Neural progenitor cell (in vitro differentiated cells): ENCODE measurements around the gene CILP. TPM values are rescaled to one million over a fixed set of nuclear protein-coding genes. Genes with fewer than 3 reads are reported as not detected.

Source experiments
- DNase-seq: peaks from one replicate; pipeline ENCODE4 v3.0.0-alpha.2; 2016; ENCODE audit warnings: low spot score
- H2AFZ ChIP-seq: fragments of 200-600 bp; sonication (generic); replicated peaks from 2 replicates; pipeline ENCODE4 v1.6.1; 2016; ENCODE audit warnings: antibody characterized with exemption
- H3F3A ChIP-seq: fragments of 200-600 bp; sonication (generic); 2 replicates; pipeline ENCODE4 v1.6.1; 2016; ENCODE audit warnings: antibody characterized with exemption, low read depth
- H3K27ac ChIP-seq: fragments of 200-600 bp; sonication (generic); 2 replicates; pipeline ENCODE4 v1.5.1; 2016; ENCODE audit warnings: mild to moderate bottlenecking
- H3K27me3 ChIP-seq: fragments of 200-600 bp; sonication (generic); 2 replicates; pipeline ENCODE4 v1.6.1; 2016; ENCODE audit warnings: mild to moderate bottlenecking, moderate library complexity
- H3K36me3 ChIP-seq: fragments of 200-600 bp; sonication (generic); 2 replicates; pipeline ENCODE4 v1.5.1; 2016
- H3K4me1 ChIP-seq: fragments of 200-600 bp; sonication (generic); 2 replicates; pipeline ENCODE4 v1.6.1; 2016; ENCODE audit warnings: mixed run types
- H3K4me2 ChIP-seq: fragments of 200-600 bp; sonication (generic); 2 replicates; pipeline ENCODE4 v1.6.1; 2016
- H3K4me3 ChIP-seq: fragments of 200-600 bp; sonication (generic); 2 replicates; pipeline ENCODE4 v1.5.1; 2016
- H3K79me2 ChIP-seq: fragments of 200-600 bp; sonication (generic); 2 replicates; pipeline ENCODE4 v1.6.1; 2016; ENCODE audit warnings: low read depth
- H3K9ac ChIP-seq: fragments of 200-600 bp; sonication (generic); 2 replicates; pipeline ENCODE4 v1.6.1; 2016
- H3K9me3 ChIP-seq: fragments of 200-600 bp; sonication (generic); 2 replicates; pipeline ENCODE4 v1.5.1; 2016; ENCODE audit warnings: low read depth
- H4K20me1 ChIP-seq: fragments of 200-600 bp; sonication (generic); 2 replicates; pipeline ENCODE4 v1.6.1; 2016; ENCODE audit warnings: low read depth
- H3K27ac Mint-ChIP-seq: 3 replicates; pipeline ENCODE4 v1.8.0; 2021; ENCODE audit warnings: mixed read lengths
- H3K27me3 Mint-ChIP-seq: 2 replicates; pipeline ENCODE4 v1.8.0; 2022; ENCODE audit warnings: low read depth, mild to moderate bottlenecking, inconsistent platforms, moderate library complexity, mixed read lengths; ENCODE audit not compliant: insufficient read depth
- H3K36me3 Mint-ChIP-seq: 3 replicates; pipeline ENCODE4 v1.8.0; 2021; ENCODE audit warnings: mixed read lengths
- H3K4me1 Mint-ChIP-seq: 3 replicates; pipeline ENCODE4 v1.8.0; 2021; ENCODE audit warnings: mixed read lengths
- H3K4me3 Mint-ChIP-seq: 3 replicates; pipeline ENCODE4 v1.8.0; 2021; ENCODE audit warnings: mild to moderate bottlenecking, moderate library complexity, mixed read lengths
- H3K9me3 Mint-ChIP-seq: 3 replicates; pipeline ENCODE4 v1.8.0; 2020; ENCODE audit warnings: mixed read lengths
- CTCF ChIP-seq: fragments of 200-600 bp; sonication (generic); IDR thresholded peaks from 2 replicates; pipeline ENCODE4 v1.5.1; 2017; ENCODE audit warnings: antibody characterized with exemption, mild to moderate bottlenecking
- EZH2 ChIP-seq: fragments of 200-600 bp; sonication (generic); IDR thresholded peaks from 2 replicates; pipeline ENCODE4 v1.6.1; 2017; ENCODE audit warnings: antibody characterized with exemption, mild to moderate bottlenecking, moderate library complexity
- EZH2phosphoT487 ChIP-seq: fragments of 200-600 bp; sonication (generic); IDR thresholded peaks from 2 replicates; pipeline ENCODE4 v1.6.1; 2017; ENCODE audit warnings: antibody characterized with exemption
- total RNA-seq: library from RNA; depleted of rRNA; stranded (reverse); fragments of >200 nt; gene quantifications from 2 replicates; pipeline ENCODE4 v1.2.3, GENCODE V29; 2015; ENCODE audit warnings: low replicate concordance

CILP gene
- total RNA-seq, 1 donor from 2014 or later, result not detected

- Histone ChIP-seq H3K27me3 (no peaks in the 10 kb centered on the region), H3K27ac (no peak overlapping the region), H3K36me3 (no peaks in the 10 kb centered on the region), H3K4me2 (no peak overlapping the region), H3F3A (peaks cover 5% of the 10 kb centered on the region), H3K9me3 (no peaks in the 10 kb centered on the region), H4K20me1 (no peaks in the 10 kb centered on the region), H3K4me1 (peaks cover 34% of the 10 kb centered on the region), H3K4me3 (no peak overlapping the region), H3K9ac (no peak overlapping the region), H2AFZ (no peak overlapping the region), H3K79me2 (no peaks in the 10 kb centered on the region)
- H3K9me3 Mint-ChIP-seq, result no peaks in the 10 kb centered on the region
- peaks cover 8% of the 10 kb centered on the region for H3K27me3 Mint-ChIP-seq
- no peaks in the 10 kb centered on the region for H3K36me3 Mint-ChIP-seq
- H3K27ac Mint-ChIP-seq, result peak overlapping the region; percentile 64
- TF ChIP-seq CTCF (no peak), EZH2 (no peak)
- no peak for DNase-seq
- peaks cover 48% of the 10 kb centered on the region for H3K4me1 Mint-ChIP-seq
- H3K4me3 Mint-ChIP-seq, result no peak overlapping the region
These were observed 3.9 kb downstream of the CILP start for GRCh38 chr15:65207280-65207840.

GRCh38 chr15:65206750-65207149, 4.5 kb downstream of the CILP start:
- H3K4me3 Mint-ChIP-seq, result no peak overlapping the region
- DNase-seq, result no peak
- TF ChIP-seq CTCF, result no peak
- TF ChIP-seq EZH2phosphoT487, result no peak
- TF ChIP-seq EZH2, result no peak
- Histone ChIP-seq H3F3A (peaks cover 5% of the 10 kb centered on the region), H3K4me2 (no peak overlapping the region), H3K27me3 (no peaks in the 10 kb centered on the region), H3K36me3 (no peaks in the 10 kb centered on the region), H3K4me3 (no peak overlapping the region), H2AFZ (no peak overlapping the region), H4K20me1 (no peaks in the 10 kb centered on the region), H3K4me1 (peaks cover 33% of the 10 kb centered on the region), H3K9me3 (no peaks in the 10 kb centered on the region), H3K27ac (no peak overlapping the region), H3K79me2 (no peaks in the 10 kb centered on the region), H3K9ac (no peak overlapping the region)
- no peaks in the 10 kb centered on the region for H3K36me3 Mint-ChIP-seq
- peak overlapping the region; percentile 64 for H3K27ac Mint-ChIP-seq
- peaks cover 8% of the 10 kb centered on the region for H3K27me3 Mint-ChIP-seq
- peaks cover 42% of the 10 kb centered on the region for H3K4me1 Mint-ChIP-seq
- H3K9me3 Mint-ChIP-seq, result no peaks in the 10 kb centered on the region

GRCh38 chr15:65204931-65205660, 6.2 kb downstream of the CILP start:
- H3K9me3 Mint-ChIP-seq, result no peaks in the 10 kb centered on the region
- no peak for DNase-seq
- no peak overlapping the region for H3K4me3 ChIP-seq
- peaks cover 8% of the 10 kb centered on the region for H3K27me3 Mint-ChIP-seq
- no peak overlapping the region for H3K4me2 ChIP-seq
- no peaks in the 10 kb centered on the region for H3K27me3 ChIP-seq
- H3K36me3 Mint-ChIP-seq, result no peaks in the 10 kb centered on the region
- H3K79me2 ChIP-seq, result no peaks in the 10 kb centered on the region
- H3K27ac Mint-ChIP-seq, result peak overlapping the region; percentile 24
- no peaks in the 10 kb centered on the region for H3K36me3 ChIP-seq
- no peak overlapping the region for H3K4me3 Mint-ChIP-seq
- peaks cover 19% of the 10 kb centered on the region for H3K4me1 ChIP-seq
- no peak overlapping the region for H3K27ac ChIP-seq
- no peak overlapping the region for H2AFZ ChIP-seq
- H3K9ac ChIP-seq, result no peak overlapping the region
- H3K9me3 ChIP-seq, result no peaks in the 10 kb centered on the region
- TF ChIP-seq CTCF (no peak), EZH2 (no peak)
- peaks cover 5% of the 10 kb centered on the region for H3F3A ChIP-seq
- H3K4me1 Mint-ChIP-seq, result peaks cover 28% of the 10 kb centered on the region
- no peaks in the 10 kb centered on the region for H4K20me1 ChIP-seq
